Skeletal muscle satellite cell (primary cell): Measurements from ENCODE around the gene LGI2.
"Not testable (repeated sequence)": the region's sequence is repeated elsewhere in the genome, so short reads cannot be mapped to it uniquely, and the experiment has no call there.

Source experiments
- H3K27me3 ChIP-seq: 2 replicates; pipeline ENCODE4 v1.7.0; 2013; ENCODE audit warnings: low read length; ENCODE audit not compliant: control insufficient read depth, insufficient read depth
- H3K36me3 ChIP-seq: 2 replicates; pipeline ENCODE4 v1.7.0; 2013; ENCODE audit warnings: mild to moderate bottlenecking, control low read depth, low read length; ENCODE audit not compliant: insufficient read depth
- H3K4me1 ChIP-seq: 2 replicates; pipeline ENCODE4 v1.7.0; 2013; ENCODE audit warnings: low read length; ENCODE audit not compliant: control insufficient read depth, insufficient read depth
- H3K4me2 ChIP-seq: 2 replicates; pipeline ENCODE4 v1.7.0; 2013; ENCODE audit warnings: mild to moderate bottlenecking, low read length
- H3K4me3 ChIP-seq: 2 replicates; pipeline ENCODE4 v1.7.0; 2013; ENCODE audit warnings: low read length
- H3K9ac ChIP-seq: 2 replicates; pipeline ENCODE4 v1.7.0; 2013; ENCODE audit warnings: mild to moderate bottlenecking, low read depth, low read length, moderate library complexity
- H3K9me3 ChIP-seq: replicated peaks from 2 replicates; pipeline ENCODE4 v1.7.0; 2013; ENCODE audit warnings: mild to moderate bottlenecking, control low read depth, low read length

The LGI2 gene

DNA sequence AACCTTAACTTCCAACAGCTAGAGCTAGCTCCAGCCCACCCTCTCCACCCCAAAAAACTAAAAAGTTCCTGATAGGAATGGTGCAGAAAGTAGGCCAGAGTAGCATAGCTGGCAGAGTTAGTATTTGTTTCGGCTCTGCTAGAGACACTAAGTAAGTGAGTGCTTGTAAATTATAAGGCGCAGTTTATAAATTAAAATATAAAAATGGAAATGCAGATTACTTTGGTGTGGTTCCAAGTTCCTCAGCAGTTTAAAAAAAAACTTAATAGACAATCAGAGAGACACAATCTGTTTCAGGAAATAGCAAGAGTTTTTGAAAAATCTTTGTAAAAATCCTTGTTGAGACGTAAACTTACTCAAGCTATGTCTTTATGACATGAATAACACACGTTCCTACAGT, 2.8 kb upstream of the LGI2 start:
- Histone ChIP-seq H3K4me2 (no peak overlapping the region), H3K4me3 (no peak overlapping the region), H3K9me3 (no peaks in the 10 kb centered on the region), H3K4me1 (no peaks in the 10 kb centered on the region), H3K9ac (no peak overlapping the region), H3K36me3 (no peaks in the 10 kb centered on the region), H3K27me3 (peaks cover 56% of the 10 kb centered on the region)

GRCh38 chr4:25032126-25032525, 1.4 kb upstream of the LGI2 start:
- H3K4me1 ChIP-seq: no peaks in the 10 kb centered on the region
- no peaks in the 10 kb centered on the region for H3K9me3 ChIP-seq
- H3K4me3 ChIP-seq: no peak overlapping the region
- peaks cover 64% of the 10 kb centered on the region for H3K27me3 ChIP-seq
- H3K36me3 ChIP-seq: no peaks in the 10 kb centered on the region
- H3K4me2 ChIP-seq: no peak overlapping the region
- H3K9ac ChIP-seq: no peak overlapping the region

DNA sequence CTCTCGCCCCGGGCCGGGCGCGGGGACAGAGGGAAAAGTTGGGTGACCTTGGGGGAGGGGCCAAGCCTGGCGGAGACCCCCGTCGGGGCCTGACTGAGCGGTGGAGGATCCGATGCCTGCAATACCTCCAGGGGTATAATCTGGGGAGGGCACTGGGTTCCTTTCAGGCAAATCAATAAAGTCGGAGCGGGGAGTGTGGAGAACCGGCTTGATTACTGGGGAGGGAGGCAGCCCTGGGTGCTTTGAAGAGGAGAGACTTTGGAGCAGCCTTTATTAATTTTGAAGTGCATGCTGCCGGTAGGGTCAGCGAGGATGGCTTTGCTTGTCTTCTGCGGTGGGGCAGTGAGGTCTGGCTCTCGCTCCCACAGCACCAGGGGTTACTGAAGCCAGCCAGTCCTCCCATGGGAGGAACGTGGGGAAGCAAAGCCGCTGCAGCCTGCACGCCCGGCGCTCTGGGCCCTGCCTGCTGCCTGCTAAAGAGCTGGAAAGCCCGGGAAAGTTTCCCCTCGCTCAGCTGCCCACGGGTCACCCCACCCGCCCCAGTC, 403 bp upstream of the LGI2 start:
- H3K36me3 ChIP-seq: no peaks in the 10 kb centered on the region
- H3K27me3 ChIP-seq: peaks cover 66% of the 10 kb centered on the region
- H3K4me2 ChIP-seq: peak overlapping the region; percentile 52
- H3K9ac ChIP-seq: no peak overlapping the region
- H3K9me3 ChIP-seq: no peaks in the 10 kb centered on the region
- no peaks in the 10 kb centered on the region for H3K4me1 ChIP-seq
- H3K4me3 ChIP-seq: no peak overlapping the region

- no peaks in the 10 kb centered on the region for H3K4me1 ChIP-seq
Observed at GRCh38 chr4:25029479-25030276, 1.1 kb downstream of the LGI2 start.

GRCh38 chr4:25028851-25029250, 1.9 kb downstream of the LGI2 start:
- Histone ChIP-seq H3K36me3 (no peaks in the 10 kb centered on the region), H3K27me3 (peaks cover 64% of the 10 kb centered on the region), H3K9me3 (no peaks in the 10 kb centered on the region), H3K4me2 (no peak overlapping the region), H3K4me3 (no peak overlapping the region), H3K9ac (no peak overlapping the region), H3K4me1 (no peaks in the 10 kb centered on the region)

More at GRCh38 chr4:25029479-25030276, 1.1 kb downstream of the LGI2 start:
- Histone ChIP-seq H3K27me3 (peaks cover 64% of the 10 kb centered on the region), H3K9ac (no peak overlapping the region), H3K4me2 (peak overlapping the region; percentile 65), H3K4me3 (no peak overlapping the region), H3K9me3 (no peaks in the 10 kb centered on the region), H3K36me3 (no peaks in the 10 kb centered on the region)

DNA sequence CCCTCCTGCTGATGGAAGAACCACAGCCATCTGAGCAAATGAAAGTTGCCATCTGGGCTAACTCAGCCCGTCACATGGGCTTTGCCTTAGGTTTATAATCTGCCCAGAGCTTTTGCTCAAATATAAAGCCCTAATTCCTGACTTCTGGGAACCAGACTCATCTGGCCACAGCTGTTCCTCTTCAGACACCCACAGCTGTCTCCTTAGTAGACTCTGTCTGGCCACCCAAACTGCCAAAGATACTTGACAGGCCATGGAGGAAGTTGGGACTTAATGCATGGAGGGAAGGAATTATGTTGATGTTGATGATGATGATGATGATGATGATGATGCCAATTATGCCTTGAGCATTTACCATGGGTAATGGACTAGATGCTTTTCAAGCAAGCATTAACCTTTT, 8.0 kb downstream of the LGI2 start:
- Histone ChIP-seq H3K4me2 (no peak overlapping the region), H3K4me1 (no peaks in the 10 kb centered on the region), H3K9ac (no peak overlapping the region), H3K27me3 (peaks cover 29% of the 10 kb centered on the region), H3K36me3 (no peaks in the 10 kb centered on the region), H3K4me3 (no peak overlapping the region), H3K9me3 (no peaks in the 10 kb centered on the region)

DNA sequence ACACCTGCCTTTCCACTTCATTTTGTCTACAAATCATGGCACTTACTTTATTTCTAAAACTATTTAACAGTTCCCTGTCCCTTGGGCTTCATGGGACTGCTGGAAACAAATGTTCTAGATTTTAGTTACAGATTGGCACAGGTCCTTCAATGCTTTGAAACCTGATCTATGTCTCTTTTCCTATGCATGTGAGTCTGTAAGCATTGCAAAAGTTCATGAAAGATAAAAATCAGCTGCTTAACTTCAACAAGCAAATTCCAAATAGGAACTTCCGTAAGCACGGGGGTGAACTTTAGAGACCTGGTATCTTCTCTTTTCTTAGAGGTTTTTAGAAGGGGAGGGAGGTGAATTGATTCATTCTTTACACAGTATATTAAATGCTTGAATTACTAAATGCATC, 9.5 kb downstream of the LGI2 start:
- Histone ChIP-seq H3K9me3 (no peaks in the 10 kb centered on the region), H3K4me2 (no peak overlapping the region), H3K9ac (no peak overlapping the region), H3K4me1 (no peaks in the 10 kb centered on the region), H3K4me3 (no peak overlapping the region), H3K36me3 (no peaks in the 10 kb centered on the region), H3K27me3 (peaks cover 16% of the 10 kb centered on the region)

GRCh38 chr4:25020236-25020635, 10.5 kb downstream of the LGI2 start:
- Histone ChIP-seq H3K4me1 (no peaks in the 10 kb centered on the region), H3K27me3 (peaks cover 16% of the 10 kb centered on the region), H3K9ac (no peak overlapping the region), H3K36me3 (no peaks in the 10 kb centered on the region), H3K9me3 (no peaks in the 10 kb centered on the region), H3K4me3 (no peak overlapping the region), H3K4me2 (no peak overlapping the region)

- Histone ChIP-seq H3K4me1 (no peaks in the 10 kb centered on the region), H3K9ac (no peak overlapping the region)
Observed at GRCh38 chr4:25019501-25019900, 11.2 kb downstream of the LGI2 start.

GRCh38 chr4:25015012-25015411, 15.7 kb downstream of the LGI2 start:
- Histone ChIP-seq H3K4me3 (no peak overlapping the region), H3K9ac (no peak overlapping the region), H3K4me1 (no peaks in the 10 kb centered on the region), H3K27me3 (peaks cover 6% of the 10 kb centered on the region), H3K9me3 (no peaks in the 10 kb centered on the region), H3K36me3 (no peaks in the 10 kb centered on the region), H3K4me2 (no peak overlapping the region)

More at GRCh38 chr4:25019501-25019900, 11.2 kb downstream of the LGI2 start:
- Histone ChIP-seq H3K4me3 (no peak overlapping the region), H3K27me3 (peaks cover 14% of the 10 kb centered on the region), H3K9me3 (no peaks in the 10 kb centered on the region), H3K4me2 (no peak overlapping the region), H3K36me3 (no peaks in the 10 kb centered on the region)

- H3K9ac ChIP-seq, H3K9me3 ChIP-seq, H3K27me3 ChIP-seq, H3K4me3 ChIP-seq, H3K4me1 ChIP-seq, H3K36me3 ChIP-seq, H3K4me2 ChIP-seq: not testable (repeated sequence)
Observed at GRCh38 chr4:25014662-25014983, 16.1 kb downstream of the LGI2 start.
